GM12864 (cell line): ENCODE measurements around the gene ZMYM2.
A peak's percentile ranks its signal among the peaks of the same experiment; 100 is the strongest.

Experiments
- DNase-seq: peaks from one replicate; pipeline ENCODE4 v3.0.0-alpha.2; 2011; ENCODE audit warnings: low read depth
- H3K4me3 ChIP-seq: 2 replicates; pipeline ENCODE4 v1.5.1; 2011; ENCODE audit warnings: mild to moderate bottlenecking, low read depth, low read length, control low read depth
- CTCF ChIP-seq: IDR thresholded peaks from 2 replicates; pipeline ENCODE4 v1.5.1; 2011; ENCODE audit warnings: low read depth, mild to moderate bottlenecking, moderate library complexity, low read length, control low read depth, inconsistent platforms; ENCODE audit errors: missing control alignments

ZMYM2 gene

DNA sequence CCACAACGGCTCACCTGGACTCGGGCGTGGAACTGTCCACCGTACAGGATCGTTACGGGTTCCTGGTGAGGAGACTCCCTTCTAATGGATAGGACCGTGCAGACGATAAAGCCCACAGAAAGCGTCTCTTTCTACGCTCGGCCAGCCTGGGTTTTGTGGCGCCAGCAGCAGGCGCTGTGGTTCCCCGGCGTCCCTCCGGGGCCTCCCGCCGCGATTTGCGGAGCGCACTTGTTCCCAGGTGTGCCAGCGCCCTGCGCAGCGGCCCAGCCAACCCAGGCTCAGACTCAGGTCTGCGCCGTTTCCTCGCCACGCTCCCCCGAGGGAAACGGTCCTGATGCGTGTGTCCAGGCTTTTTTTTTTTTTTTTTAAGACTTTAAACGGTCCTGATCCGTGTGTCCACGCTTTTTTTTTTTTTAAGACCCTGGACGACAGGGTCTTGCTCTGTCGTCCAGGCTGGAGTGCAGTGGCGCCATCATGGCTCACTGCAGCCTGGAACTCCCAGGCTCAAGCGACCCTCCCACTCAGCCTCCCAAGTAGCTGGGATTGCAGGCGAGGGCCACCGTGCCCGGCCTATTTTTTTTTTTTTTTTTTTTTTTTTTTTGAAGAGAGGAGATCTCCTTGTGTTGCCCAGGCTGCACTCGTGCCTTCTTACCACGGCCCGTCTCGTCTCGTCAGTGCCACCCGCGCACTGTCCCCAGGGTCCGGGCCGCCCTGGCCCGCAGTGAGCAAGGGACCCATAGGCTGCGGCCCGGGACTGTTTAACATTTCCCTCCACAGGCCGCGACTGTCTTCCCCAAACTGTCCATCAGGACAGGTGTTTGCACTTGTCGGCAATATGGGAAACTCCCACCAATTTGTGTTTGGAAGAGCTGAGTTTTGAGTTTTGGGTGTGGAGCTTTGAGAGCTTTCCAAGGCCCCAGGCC lies 178.5 kb downstream of the ZMYM2 start:
- DNase-seq, result no peak
- H3K4me3 ChIP-seq, result no peak overlapping the region
- peak; percentile 71 for TF ChIP-seq CTCF

DNA sequence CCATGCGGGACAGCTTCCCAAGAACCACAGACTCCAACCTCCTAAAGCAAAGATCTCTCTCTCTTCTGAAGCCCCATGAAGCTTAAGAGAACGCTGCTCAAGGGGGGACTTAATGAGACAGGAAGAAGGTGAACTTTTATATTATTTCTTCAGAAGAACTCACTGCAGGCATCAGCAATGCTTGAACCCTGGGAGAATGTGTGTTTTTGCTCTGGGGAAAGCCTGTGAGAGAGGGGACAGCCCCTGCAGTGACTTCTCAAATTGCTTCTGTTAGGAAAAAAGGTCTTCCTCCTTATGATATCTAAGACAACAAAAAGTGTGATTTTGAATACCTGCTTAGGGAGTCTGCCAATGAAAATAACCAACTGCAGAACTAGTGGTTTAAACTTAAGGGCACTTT lies 179.3 kb downstream of the ZMYM2 start:
- no peak for DNase-seq
- no peak overlapping the region for H3K4me3 ChIP-seq
- no peak for TF ChIP-seq CTCF

GRCh38 chr13:20140487-20140886 lies 182.0 kb downstream of the ZMYM2 start:
- DNase-seq, result no peak
- H3K4me3 ChIP-seq, result no peak overlapping the region
- no peak for TF ChIP-seq CTCF
